Measurements from ENCODE around the gene FLYWCH1. TPM values are rescaled to one million over a fixed set of nuclear protein-coding genes. Genes with fewer than 3 reads are reported as not detected.

Gene FLYWCH1
- total and polyA plus RNA-seq, 2 experiments from 2014 or later: 34.7 to 58.7 TPM

DNA sequence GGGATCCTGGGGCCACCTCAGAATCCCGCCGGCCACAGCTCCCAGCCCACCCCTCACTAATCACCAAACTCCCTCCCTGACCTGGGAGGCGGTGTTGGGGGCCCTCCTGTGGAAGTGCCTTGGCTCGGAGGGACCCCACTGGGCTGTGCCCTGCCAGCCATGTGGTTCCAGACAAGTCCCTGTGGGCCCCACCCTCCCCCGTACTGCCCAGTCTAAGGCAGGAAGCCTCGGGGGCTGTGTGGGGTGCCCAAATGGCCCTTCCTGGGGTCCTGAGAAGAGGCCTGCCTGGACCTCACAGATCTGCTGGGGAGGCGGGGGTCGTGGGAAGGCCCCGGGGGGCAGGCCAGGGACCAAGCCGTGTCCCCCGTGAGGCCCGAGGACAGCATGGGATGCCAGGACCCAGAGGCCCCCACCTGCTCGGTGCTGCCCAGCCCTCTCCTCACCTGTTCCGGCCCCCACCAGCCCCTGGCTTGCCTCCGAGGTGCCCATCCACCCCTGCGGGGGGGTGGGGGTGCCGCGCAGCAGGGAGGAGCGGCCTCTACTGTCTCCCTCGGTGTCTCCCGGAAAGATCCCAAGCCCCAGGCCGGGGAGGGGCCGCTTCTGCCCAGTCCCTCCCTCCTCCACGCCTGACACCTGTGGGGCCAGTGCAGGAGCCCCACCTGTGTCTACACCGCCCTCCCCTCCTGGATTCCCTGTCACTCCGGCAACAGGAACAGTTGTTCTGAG, 43.1 kb downstream of the FLYWCH1 start:
- Histone ChIP-seq H3K27ac (no peak overlapping the region), H3K4me1 (ENCODE audit: low read depth) (no peaks in the 10 kb centered on the region), H3K4me3 (no peak overlapping the region), H3K27me3 (no peaks in the 10 kb centered on the region), H3K9me3 (ENCODE audit: low read depth) (no peaks in the 10 kb centered on the region), H3K36me3 (no peaks in the 10 kb centered on the region)
- TF ChIP-seq, protein P1, sequence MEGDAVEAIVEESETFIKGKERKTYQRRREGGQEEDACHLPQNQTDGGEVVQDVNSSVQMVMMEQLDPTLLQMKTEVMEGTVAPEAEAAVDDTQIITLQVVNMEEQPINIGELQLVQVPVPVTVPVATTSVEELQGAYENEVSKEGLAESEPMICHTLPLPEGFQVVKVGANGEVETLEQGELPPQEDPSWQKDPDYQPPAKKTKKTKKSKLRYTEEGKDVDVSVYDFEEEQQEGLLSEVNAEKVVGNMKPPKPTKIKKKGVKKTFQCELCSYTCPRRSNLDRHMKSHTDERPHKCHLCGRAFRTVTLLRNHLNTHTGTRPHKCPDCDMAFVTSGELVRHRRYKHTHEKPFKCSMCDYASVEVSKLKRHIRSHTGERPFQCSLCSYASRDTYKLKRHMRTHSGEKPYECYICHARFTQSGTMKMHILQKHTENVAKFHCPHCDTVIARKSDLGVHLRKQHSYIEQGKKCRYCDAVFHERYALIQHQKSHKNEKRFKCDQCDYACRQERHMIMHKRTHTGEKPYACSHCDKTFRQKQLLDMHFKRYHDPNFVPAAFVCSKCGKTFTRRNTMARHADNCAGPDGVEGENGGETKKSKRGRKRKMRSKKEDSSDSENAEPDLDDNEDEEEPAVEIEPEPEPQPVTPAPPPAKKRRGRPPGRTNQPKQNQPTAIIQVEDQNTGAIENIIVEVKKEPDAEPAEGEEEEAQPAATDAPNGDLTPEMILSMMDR (IDR thresholded peaks at IDR 0.05; ENCODE audit: low read depth, low read length): no peak
- DNase-seq (ENCODE audit: low read depth in 1 of 2, low spot score in 1 of 2): no peak

- Histone ChIP-seq H3K27ac (no peak overlapping the region), H3K27me3 (no peaks in the 10 kb centered on the region), H3K9me3 (ENCODE audit: low read depth) (no peaks in the 10 kb centered on the region), H3K36me3 (no peaks in the 10 kb centered on the region), H3K4me3 (no peak overlapping the region), H3K4me1 (ENCODE audit: low read depth) (no peaks in the 10 kb centered on the region)
- DNase-seq (ENCODE audit: low read depth in 1 of 2, low spot score in 1 of 2): no peak
- TF ChIP-seq, protein P1 (IDR thresholded peaks at IDR 0.05; ENCODE audit: low read depth, low read length): no peak
Observed at GRCh38 chr16:2955438-2955778, 43.7 kb downstream of the FLYWCH1 start.

DNA sequence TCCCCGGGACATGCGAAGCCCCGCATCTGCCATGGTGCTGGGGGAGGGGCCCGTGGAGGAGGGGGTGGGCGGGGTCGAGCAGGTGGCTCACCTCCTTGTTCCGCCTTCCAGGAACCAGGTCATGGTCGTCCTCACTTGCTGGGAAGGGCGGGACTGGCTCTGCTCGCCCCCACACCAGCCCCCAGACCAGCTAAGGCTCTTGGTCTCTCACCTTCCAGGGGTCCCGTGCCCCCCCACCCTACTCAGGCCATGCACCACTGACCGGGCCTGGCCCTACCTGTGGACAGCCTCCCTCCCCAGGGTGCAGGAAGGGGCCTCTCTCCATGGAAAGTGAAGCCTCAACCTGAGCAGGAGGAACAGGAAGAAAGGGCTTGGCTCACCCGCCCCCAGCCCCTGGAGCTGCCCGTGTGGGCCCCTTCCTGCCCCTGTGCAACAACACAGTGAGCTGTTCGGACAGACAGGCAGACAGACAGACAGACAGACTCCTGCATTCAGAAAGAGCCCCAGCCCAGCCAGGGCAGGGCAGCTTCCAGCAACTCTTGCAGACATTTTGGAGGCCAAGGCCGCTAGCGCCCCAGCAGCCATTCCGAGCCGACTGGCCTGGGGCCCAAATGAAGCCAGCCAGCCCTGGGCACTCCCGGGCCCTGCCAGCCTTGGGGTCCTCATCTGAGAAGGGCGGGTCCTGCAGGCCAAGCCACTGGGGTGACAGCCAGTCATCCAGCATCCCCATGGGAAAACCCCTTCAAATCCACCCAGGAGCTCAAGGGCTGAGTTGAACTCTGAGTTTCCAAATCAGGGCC, 44.2 kb downstream of the FLYWCH1 start:
- TF ChIP-seq, protein P1 (IDR thresholded peaks at IDR 0.05; ENCODE audit: low read depth, low read length): no peak
- DNase-seq (ENCODE audit: low read depth in 1 of 2, low spot score in 1 of 2): no peak
- Histone ChIP-seq H3K4me1 (ENCODE audit: low read depth) (no peaks in the 10 kb centered on the region), H3K36me3 (no peaks in the 10 kb centered on the region), H3K4me3 (no peak overlapping the region), H3K27ac (no peak overlapping the region), H3K9me3 (ENCODE audit: low read depth) (no peaks in the 10 kb centered on the region), H3K27me3 (no peaks in the 10 kb centered on the region)

DNA sequence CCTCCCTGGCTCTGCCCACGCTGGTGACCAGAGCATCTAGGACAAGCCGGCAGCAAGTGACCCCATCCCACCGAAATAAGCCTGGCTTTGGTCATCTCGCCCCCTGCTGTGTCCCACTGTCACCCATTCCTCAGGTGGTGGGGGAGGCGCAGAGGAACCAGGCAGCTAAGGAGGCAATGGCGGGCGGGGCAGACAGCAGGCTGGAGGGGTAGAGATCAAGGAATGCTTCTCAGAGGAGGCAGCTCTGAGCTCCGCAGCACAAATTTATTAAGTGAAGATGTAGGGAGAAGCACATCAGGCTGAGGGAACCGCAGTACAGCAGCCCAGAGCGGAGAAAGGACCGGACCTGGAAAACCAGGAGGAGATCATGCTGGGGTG, 44.8 kb downstream of the FLYWCH1 start:
- Histone ChIP-seq H3K9me3 (ENCODE audit: low read depth) (no peaks in the 10 kb centered on the region), H3K4me1 (ENCODE audit: low read depth) (no peaks in the 10 kb centered on the region), H3K36me3 (no peaks in the 10 kb centered on the region), H3K4me3 (no peak overlapping the region), H3K27me3 (no peaks in the 10 kb centered on the region), H3K27ac (no peak overlapping the region)
- TF ChIP-seq, protein P1 (IDR thresholded peaks at IDR 0.05; ENCODE audit: low read depth, low read length): no peak
- DNase-seq (ENCODE audit: low read depth in 1 of 2, low spot score in 1 of 2): no peak

- peaks cover 21% of the 10 kb centered on the region for H3K27me3 ChIP-seq
- TF ChIP-seq, protein P1 (IDR thresholded peaks at IDR 0.05; ENCODE audit: low read depth, low read length): no peak
- DNase-seq (ENCODE audit: low read depth in 1 of 2, low spot score in 1 of 2): no peak
Observed at GRCh38 chr16:2959206-2959605, 47.5 kb downstream of the FLYWCH1 start.

More at GRCh38 chr16:2959206-2959605, 47.5 kb downstream of the FLYWCH1 start:
- no peak overlapping the region for H3K4me3 ChIP-seq
- H3K9me3 ChIP-seq (ENCODE audit: low read depth): no peaks in the 10 kb centered on the region
- no peak overlapping the region for H3K27ac ChIP-seq
- H3K4me1 ChIP-seq (ENCODE audit: low read depth): peaks cover 3% of the 10 kb centered on the region
- no peaks in the 10 kb centered on the region for H3K36me3 ChIP-seq

Measured in cardiac muscle cell (in vitro differentiated cells and primary cell).